DND-41 (cell line): Measurements from ENCODE around the gene TTC13.

ENCODE experiments used
- ATAC-seq: fragments of 200-7000 bp; cut with Tn5 transposase; 3 replicates; pipeline ENCODE4 v1.9.1; 2021; ENCODE audit warnings: low read depth; ENCODE audit not compliant: insufficient read depth
- DNase-seq: peaks from one replicate; pipeline ENCODE4 v3.0.0-alpha.2; 2020
- H2AFZ ChIP-seq: 2 replicates; pipeline ENCODE4 v1.6.0; 2012; ENCODE audit warnings: low read depth, low read length
- H3K27ac ChIP-seq: 2 replicates; pipeline ENCODE4 v1.5.1; 2012; ENCODE audit warnings: low read length, inconsistent platforms
- H3K27me3 ChIP-seq: fragments of 200-600 bp; sonication (generic); 2 replicates; pipeline ENCODE4 v1.6.0; 2012; ENCODE audit warnings: low read length, mild to moderate bottlenecking, inconsistent platforms; ENCODE audit not compliant: insufficient read depth, poor library complexity
- H3K36me3 ChIP-seq: 2 replicates; pipeline ENCODE4 v1.5.1; 2012; ENCODE audit warnings: low read length, inconsistent platforms; ENCODE audit not compliant: insufficient read depth
- H3K4me1 ChIP-seq: 2 replicates; pipeline ENCODE4 v1.5.1; 2012; ENCODE audit warnings: mild to moderate bottlenecking, low read length; ENCODE audit not compliant: insufficient read depth
- H3K4me2 ChIP-seq: 2 replicates; pipeline ENCODE4 v1.6.0; 2012; ENCODE audit warnings: mild to moderate bottlenecking, moderate library complexity, low read length, inconsistent platforms; ENCODE audit not compliant: insufficient read depth
- H3K4me3 ChIP-seq, 2 experiments: fragments of 200-600 bp in 1 of 2; shearing (Covaris generic) in 1 of 2; 2 replicates each; pipeline ENCODE4 v1.5.1; 2012 to 2016; ENCODE audit warnings: inconsistent platforms in 2 of 2, low read length in 2 of 2, mild to moderate bottlenecking in 2 of 2, low read depth in 1 of 2, moderate library complexity in 1 of 2
- H3K79me2 ChIP-seq: 2 replicates; pipeline ENCODE4 v1.6.0; 2012; ENCODE audit warnings: low read length, inconsistent platforms; ENCODE audit not compliant: insufficient read depth
- H3K9ac ChIP-seq: 2 replicates; pipeline ENCODE4 v1.6.0; 2012; ENCODE audit warnings: low read depth, mild to moderate bottlenecking, inconsistent platforms, low read length, moderate library complexity
- H3K9me3 ChIP-seq: 2 replicates; pipeline ENCODE4 v1.5.1; 2012; ENCODE audit warnings: low read length, moderate library complexity, mild to moderate bottlenecking, inconsistent platforms; ENCODE audit not compliant: insufficient read depth, severe bottlenecking
- H4K20me1 ChIP-seq: 2 replicates; pipeline ENCODE4 v1.6.0; 2012; ENCODE audit warnings: low read length; ENCODE audit not compliant: insufficient read depth
- EZH2 ChIP-seq: IDR thresholded peaks from 3 replicates; pipeline ENCODE4 v1.6.1; 2012; ENCODE audit warnings: borderline replicate concordance, low read depth, mild to moderate bottlenecking, moderate library complexity, low read length, inconsistent platforms; ENCODE audit not compliant: severe bottlenecking
- TF ChIP-seq, protein P1 (sequence below): IDR thresholded peaks from 2 replicates; pipeline ENCODE4 v1.5.1; 2012; ENCODE audit warnings: borderline replicate concordance, low read length, moderate library complexity, mild to moderate bottlenecking; ENCODE audit not compliant: poor library complexity, severe bottlenecking; ENCODE audit errors: extremely low read depth

Gene TTC13

DNA sequence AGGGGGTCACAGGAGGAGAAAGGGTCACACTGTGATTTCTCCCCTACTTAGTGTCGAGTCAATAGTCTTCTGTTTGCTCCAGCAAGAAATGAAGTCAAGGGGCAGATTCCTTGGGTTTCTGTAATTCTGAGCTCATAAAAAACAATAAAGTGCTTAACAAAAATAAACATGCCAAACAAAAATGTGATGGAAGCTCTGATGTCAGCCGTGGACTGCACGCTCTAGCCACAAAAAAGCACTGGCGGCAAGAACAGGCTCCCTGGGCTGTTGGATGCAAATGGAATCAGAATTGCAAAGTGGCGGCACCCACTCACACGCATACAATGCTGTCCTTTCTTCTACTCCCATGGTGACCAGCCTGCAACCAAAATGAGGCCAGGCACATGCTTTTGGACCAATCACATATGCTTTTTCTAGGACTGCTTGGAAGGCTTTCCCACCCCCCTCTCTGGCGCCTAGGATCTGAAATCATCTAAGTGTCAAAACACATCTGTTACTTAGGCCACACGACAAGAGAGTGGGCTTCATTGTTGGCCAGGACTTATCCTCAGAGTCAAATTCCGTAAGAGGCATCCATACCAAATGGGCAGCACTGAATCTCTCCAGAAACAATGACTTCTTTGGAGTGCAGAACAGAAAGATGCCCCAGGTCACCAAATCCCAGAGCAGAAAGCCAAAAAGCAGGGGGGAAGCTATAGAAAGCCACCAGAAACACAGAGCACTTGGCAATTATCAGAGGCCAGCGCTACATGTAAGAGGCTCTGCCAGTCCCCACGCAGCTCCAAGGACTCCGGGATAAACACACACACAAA, 119.5 kb downstream of the TTC13 start:
- Histone ChIP-seq H3K27me3 (no peaks in the 10 kb centered on the region), H3K27ac (no peak overlapping the region), H3K9ac (no peak overlapping the region), H3K4me1 (no peaks in the 10 kb centered on the region), H3K4me3 (no peak overlapping the region), H3K79me2 (no peaks in the 10 kb centered on the region), H4K20me1 (no peaks in the 10 kb centered on the region; the same call in 1 of the 2 replicates), H3K36me3 (no peaks in the 10 kb centered on the region), H3K9me3 (no peaks in the 10 kb centered on the region), H3K4me2 (no peak overlapping the region), H2AFZ (no peak overlapping the region)
- no peak for ATAC-seq
- no peak for DNase-seq
- TF ChIP-seq, protein P1, sequence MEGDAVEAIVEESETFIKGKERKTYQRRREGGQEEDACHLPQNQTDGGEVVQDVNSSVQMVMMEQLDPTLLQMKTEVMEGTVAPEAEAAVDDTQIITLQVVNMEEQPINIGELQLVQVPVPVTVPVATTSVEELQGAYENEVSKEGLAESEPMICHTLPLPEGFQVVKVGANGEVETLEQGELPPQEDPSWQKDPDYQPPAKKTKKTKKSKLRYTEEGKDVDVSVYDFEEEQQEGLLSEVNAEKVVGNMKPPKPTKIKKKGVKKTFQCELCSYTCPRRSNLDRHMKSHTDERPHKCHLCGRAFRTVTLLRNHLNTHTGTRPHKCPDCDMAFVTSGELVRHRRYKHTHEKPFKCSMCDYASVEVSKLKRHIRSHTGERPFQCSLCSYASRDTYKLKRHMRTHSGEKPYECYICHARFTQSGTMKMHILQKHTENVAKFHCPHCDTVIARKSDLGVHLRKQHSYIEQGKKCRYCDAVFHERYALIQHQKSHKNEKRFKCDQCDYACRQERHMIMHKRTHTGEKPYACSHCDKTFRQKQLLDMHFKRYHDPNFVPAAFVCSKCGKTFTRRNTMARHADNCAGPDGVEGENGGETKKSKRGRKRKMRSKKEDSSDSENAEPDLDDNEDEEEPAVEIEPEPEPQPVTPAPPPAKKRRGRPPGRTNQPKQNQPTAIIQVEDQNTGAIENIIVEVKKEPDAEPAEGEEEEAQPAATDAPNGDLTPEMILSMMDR: no peak
- TF ChIP-seq EZH2: no peak

DNA sequence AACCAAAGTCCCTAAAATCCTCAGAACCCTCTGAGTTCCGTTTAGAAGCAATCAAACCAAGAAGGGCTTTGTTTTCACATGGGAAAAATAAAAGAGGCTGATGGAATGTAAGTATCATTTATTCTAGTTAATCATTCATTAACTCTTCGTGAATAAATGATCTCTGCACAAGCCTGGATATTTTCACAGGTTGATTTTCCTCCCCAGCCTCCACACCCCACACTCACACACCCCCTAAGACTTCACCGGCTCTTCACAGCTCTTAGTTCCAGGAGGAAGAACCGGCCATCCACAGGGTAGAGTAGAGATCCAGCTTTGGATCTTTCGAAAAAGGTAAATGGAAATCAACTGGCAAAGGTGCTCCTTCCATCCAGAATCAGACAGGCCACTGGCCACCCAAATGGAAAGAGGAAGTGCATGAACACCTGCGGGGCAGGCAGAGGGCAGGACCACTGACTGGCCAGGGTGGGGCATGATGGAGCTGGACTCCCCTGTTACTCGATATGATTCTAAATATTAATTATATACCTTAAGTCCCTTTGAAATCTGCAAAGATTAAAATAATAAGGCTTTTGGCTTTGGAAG, 120.3 kb downstream of the TTC13 start:
- no peak overlapping the region for H3K27ac ChIP-seq
- H3K4me1 ChIP-seq: no peaks in the 10 kb centered on the region
- H4K20me1 ChIP-seq: no peaks in the 10 kb centered on the region; the same call in 1 of the 2 replicates
- ATAC-seq: no peak
- no peak overlapping the region for H3K4me2 ChIP-seq
- no peak for DNase-seq
- H3K79me2 ChIP-seq: no peaks in the 10 kb centered on the region
- H3K27me3 ChIP-seq: no peaks in the 10 kb centered on the region
- no peak for TF ChIP-seq EZH2
- TF ChIP-seq, protein P1: no peak
- H2AFZ ChIP-seq: no peak overlapping the region
- no peaks in the 10 kb centered on the region for H3K9me3 ChIP-seq
- H3K4me3 ChIP-seq: no peak overlapping the region
- H3K9ac ChIP-seq: no peak overlapping the region
- peaks cover 2% of the 10 kb centered on the region; the same call in 1 of the 2 replicates for H3K36me3 ChIP-seq

GRCh38 chr1:230857822-230858221, 120.8 kb downstream of the TTC13 start:
- DNase-seq: no peak
- ATAC-seq: no peak
- H3K9me3 ChIP-seq: no peaks in the 10 kb centered on the region
- H3K4me1 ChIP-seq: no peaks in the 10 kb centered on the region
- H3K9ac ChIP-seq: no peak overlapping the region
- no peaks in the 10 kb centered on the region for H3K27me3 ChIP-seq
- H3K36me3 ChIP-seq: peaks cover 8% of the 10 kb centered on the region
- H2AFZ ChIP-seq: no peak overlapping the region
- TF ChIP-seq, protein P1: no peak
- no peaks in the 10 kb centered on the region for H3K79me2 ChIP-seq
- H3K4me2 ChIP-seq: no peak overlapping the region
- no peak overlapping the region for H3K27ac ChIP-seq
- H4K20me1 ChIP-seq: no peaks in the 10 kb centered on the region; the same call in 1 of the 2 replicates
- H3K4me3 ChIP-seq: no peak overlapping the region
